ENCODE results near the gene EFR3B.
"Not testable (repeated sequence)": the region's sequence is repeated elsewhere in the genome, so short reads cannot be mapped to it uniquely, and the experiment has no call there.

Gene EFR3B

GRCh38 chr2:25115249-25115883 lies 73.5 kb downstream of the EFR3B start:
- no peak for DNase-seq

- no peak for DNase-seq
Observed at GRCh38 chr2:25115902-25116301, 74.0 kb downstream of the EFR3B start.

- DNase-seq = no peak
Observed at GRCh38 chr2:25116956-25117355, 75.1 kb downstream of the EFR3B start.

GRCh38 chr2:25119263-25119662 lies 77.4 kb downstream of the EFR3B start:
- no peak for DNase-seq

- DNase-seq = no peak
Observed at GRCh38 chr2:25122367-25122766, 80.5 kb downstream of the EFR3B start.

- no peak for DNase-seq
Observed at GRCh38 chr2:25123682-25124081, 81.8 kb downstream of the EFR3B start.

- DNase-seq = no peak
Observed at GRCh38 chr2:25125189-25125588, 83.3 kb downstream of the EFR3B start.

- DNase-seq = no peak
Observed at GRCh38 chr2:25125976-25126375, 84.1 kb downstream of the EFR3B start.

GRCh38 chr2:25127071-25127470 lies 85.2 kb downstream of the EFR3B start:
- not testable (repeated sequence) for DNase-seq

DNA sequence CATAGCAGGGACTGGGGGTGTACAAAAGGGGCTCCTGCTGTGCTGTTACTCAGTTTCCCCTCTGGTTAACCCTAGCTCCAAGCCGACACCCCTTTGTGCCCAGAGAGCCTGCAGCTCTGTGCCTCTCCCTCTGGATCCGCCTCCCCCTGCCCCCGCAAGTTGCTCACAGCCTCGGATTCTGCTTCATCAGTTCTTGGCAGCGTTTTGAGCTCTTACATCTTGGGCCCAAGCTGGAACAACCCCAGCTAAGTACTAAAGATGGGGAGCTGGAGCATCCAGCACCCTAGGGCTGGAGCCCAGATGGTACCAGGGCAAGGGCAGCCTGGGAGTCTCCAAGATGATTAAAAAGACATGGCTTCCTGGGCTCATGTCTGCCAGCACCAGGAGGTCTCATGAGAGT lies 85.8 kb downstream of the EFR3B start:
- DNase-seq = no peak

GRCh38 chr2:25129901-25130520 lies 88.1 kb downstream of the EFR3B start:
- no peak for DNase-seq

DNA sequence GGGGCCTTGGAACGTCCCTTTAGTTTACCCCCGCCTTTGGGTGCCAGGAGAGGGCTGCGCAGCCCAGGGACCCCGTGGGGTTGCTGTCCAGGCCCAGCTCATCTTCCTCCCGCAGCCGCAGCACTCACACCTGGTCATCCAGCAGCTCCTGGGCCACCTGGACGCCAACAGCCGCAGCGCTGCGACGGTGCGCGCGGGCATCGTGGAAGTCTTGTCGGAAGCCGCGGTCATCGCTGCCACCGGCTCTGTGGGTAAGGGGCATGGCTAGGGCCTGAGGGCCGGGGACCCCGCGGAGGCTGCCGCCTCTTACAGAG lies 89.3 kb downstream of the EFR3B start:
- DNase-seq = no peak

GRCh38 chr2:25131567-25132298 lies 89.9 kb downstream of the EFR3B start:
- no peak for DNase-seq

GRCh38 chr2:25132299-25132635 lies 90.4 kb downstream of the EFR3B start:
- DNase-seq = no peak

DNA sequence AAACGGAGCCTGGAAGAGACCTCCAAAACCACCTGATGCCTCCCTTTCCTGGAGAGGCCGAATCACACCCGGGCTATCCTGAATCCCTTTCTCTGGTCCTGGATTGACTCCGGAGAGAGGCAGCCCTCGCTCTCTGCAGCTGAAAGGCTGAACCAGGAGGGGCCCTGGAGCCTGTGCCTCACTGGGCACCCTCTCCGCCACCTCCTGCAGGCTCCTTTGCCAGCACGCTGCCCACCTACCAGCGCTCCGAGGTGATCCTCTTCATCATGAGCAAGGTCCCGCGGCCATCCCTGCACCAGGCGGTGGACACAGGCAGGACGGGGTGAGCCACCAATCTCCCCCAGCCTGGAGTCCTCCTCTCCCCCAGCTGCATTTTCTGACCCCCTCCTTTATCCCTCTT lies 90.8 kb downstream of the EFR3B start:
- no peak for DNase-seq

DNA sequence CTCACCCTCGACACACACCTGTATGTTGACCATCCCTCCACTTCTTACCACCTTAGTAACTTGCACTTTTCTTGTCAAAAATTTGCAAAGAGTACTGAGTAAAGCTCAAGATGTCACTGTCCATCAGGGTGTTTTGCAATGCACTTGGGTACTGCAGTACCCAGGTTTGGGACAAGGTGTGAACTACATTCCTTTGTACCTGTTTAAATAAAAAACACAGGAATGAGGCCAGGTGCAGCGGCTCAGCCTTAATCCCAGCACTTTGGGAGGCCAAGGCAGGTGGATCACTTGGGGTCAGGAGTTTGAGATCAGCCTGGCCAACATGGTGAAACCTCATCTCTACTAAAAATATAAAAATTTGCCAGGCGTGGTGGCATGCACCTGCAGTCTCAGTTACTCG lies 98.7 kb downstream of the EFR3B start:
- DNase-seq = not testable (repeated sequence)

DNA sequence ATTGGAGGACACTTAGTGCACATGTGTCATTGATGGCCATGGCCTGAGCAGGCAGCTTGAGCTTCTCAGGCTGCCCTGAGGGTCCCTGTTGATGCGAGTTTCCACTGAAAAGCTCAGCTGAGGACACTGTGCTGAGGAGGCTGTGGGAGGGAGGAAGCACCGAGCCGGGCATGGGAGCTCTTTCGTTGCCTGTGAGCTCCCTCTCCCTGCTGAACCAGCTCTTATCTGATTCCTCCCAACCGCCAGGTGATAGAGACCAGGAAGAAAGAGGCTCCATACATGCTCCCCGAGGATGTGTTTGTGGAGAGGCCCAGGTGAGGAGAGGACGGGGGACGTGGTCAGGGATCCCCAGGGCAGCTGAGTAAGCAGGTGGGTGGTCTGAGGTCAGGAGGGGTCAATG lies 99.2 kb downstream of the EFR3B start:
- no peak for DNase-seq

- DNase-seq = no peak
Observed at GRCh38 chr2:25145803-25146202, 103.9 kb downstream of the EFR3B start.

DNA sequence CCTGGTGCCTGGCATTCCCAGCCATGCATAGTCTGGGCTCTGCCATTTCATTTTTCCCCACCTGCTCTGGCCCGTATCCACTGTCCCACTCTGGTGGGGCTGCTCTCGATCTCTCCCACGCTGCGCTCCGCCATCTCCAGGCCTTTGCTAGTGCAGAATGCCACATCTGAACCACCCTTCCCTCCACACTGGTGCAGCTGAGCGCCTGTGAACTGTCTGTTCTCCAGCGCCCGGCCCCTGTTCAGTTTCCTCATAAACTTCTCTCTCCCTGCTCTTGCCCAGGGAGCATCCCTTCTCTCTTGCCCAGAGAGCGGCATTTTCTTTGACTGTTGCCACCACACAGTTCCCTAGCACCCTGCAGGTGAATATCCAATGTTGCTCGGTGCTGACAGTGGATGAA lies 105.0 kb downstream of the EFR3B start:
- DNase-seq = no peak

DNA sequence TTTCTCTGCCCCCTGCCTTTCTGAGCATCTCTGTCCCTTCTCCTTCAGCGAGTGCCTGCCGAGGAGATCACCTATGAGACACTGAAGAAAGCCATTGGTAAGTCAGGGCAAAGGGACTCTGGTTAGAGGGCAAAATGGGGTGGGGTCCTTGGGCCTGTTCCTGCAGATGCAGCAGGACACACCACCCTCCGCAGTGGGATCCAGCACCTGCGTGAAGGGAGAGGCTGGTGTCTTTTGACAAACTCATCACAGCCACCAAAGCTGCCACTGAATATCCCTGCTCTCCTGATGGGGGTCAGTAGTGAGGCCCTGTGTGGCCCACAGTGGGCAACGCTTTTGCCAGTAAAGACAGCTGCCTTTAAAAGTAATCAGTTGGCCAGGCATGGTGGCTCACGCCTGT lies 107.8 kb downstream of the EFR3B start:
- DNase-seq = no peak

DNA sequence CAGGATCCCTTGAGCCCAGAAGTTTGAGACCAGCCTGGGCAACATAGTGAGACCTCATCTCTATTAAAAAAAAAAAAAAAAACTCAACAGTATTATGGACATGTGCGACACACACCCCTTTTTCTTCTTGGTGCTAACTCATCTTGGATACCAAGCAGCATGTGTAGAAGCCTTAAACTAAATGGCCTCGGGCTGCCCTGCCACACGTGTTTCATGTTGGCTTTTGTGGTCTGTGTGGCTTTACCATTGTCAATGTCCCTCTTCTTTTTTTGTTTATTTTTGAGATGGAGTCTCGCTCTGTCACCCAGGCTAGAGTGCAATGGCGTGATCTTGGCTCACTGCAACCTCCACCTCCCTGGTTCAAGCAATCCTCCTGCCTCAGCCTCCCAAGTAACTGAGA lies 109.1 kb downstream of the EFR3B start:
- DNase-seq = not testable (repeated sequence)

DNA sequence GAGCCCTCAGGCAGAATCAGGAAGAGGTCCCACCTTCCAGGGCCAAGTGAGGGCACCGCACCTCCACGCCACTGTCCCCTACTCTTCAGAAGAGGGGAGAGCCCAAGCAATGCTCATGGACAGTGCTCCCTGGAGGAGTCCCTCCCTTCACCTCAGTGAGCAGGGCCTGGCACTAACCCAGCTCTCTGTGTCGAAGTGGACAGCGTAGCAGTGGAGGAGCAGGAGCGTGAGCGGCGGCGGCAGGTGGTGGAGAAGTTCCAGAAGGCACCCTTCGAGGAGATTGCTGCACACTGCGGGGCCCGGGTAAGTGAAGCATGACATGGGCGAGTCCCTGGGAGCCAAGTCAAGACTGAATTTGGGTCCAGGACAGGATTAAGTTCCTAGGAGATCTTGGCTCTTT lies 109.8 kb downstream of the EFR3B start:
- DNase-seq = no peak

DNA sequence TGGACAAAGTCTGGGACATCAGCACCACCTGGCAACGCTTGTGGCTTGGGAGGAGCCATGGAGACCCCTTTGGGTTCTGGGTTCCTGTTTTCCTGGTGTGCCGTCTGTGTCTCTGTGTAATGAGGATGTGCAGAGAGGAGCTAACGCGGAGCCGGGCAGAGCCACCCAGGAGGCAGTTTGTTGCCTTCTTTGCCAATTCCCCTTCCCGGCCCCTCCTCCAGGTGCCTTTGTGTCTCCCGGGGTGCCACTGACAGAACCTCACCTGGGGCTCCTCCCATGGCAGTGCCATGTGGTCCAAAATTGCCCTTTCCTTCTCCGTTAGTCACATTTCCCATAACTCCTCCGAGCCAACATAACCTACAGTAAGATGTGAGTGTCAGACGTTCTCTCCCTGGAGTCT lies 113.5 kb downstream of the EFR3B start:
- DNase-seq = no peak

DNA sequence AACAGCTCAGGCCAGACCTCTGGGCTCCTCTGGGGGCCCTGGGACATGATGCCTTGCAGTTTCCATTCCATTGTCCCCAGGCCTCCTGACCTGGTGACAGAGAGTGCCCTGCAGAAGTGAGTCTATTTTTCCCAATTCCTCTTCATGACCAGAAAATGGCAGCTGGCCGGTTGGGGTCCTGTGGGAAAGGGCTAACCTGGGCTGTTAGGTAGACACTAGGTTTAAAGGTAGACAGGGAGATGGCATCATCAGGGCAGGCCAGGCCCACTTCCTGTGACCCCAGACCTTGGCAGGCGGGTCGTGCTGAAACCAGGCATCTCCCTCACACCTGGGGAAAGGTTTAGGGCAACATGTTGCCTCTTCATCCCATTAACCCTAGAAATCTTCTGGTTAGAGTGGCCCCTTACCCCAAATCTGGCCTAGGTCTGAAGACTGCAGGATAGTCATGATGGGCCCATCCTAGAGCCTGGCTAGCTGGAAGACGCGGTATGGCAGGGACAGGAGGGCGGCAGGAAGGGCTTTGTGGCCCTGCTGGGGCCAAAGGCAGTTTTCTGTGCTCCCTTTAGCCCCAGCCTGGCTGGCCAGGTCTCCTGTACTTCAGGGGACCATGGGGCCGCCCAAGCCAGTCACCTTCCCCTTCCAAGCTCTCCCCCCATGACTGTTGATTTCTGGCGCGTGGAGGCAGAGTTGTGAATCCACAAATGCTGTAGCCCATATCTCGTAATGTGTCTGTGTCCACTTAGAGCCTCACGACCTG lies 116.4 kb downstream of the EFR3B start:
- DNase-seq = no peak
